Trophoblast cell (in vitro differentiated cells and primary cell): ENCODE results near the gene ZNF608.

Experiments used
- DNase-seq, 2 donors: peaks; one replicate each; pipeline ENCODE4 v3.0.0-alpha.2; 2016
- H2AFZ ChIP-seq: 2 replicates; pipeline ENCODE4 v1.6.1; 2013; ENCODE audit warnings: low read length, moderate library complexity, mild to moderate bottlenecking; ENCODE audit not compliant: insufficient read depth, poor library complexity
- H2AK5ac ChIP-seq: 2 replicates; pipeline ENCODE4 v1.6.1; 2013; ENCODE audit warnings: mild to moderate bottlenecking, low read length
- H2BK120ac ChIP-seq: 2 replicates; pipeline ENCODE4 v1.6.1; 2013; ENCODE audit warnings: low read length, mild to moderate bottlenecking, moderate library complexity; ENCODE audit not compliant: insufficient read depth, poor library complexity
- H2BK12ac ChIP-seq: 2 replicates; pipeline ENCODE4 v1.6.1; 2013; ENCODE audit warnings: mild to moderate bottlenecking, low read length, moderate library complexity
- H2BK5ac ChIP-seq: 2 replicates; pipeline ENCODE4 v1.6.1; 2013; ENCODE audit warnings: low read length, low read depth, moderate library complexity, mild to moderate bottlenecking; ENCODE audit not compliant: poor library complexity
- H3K14ac ChIP-seq: 2 replicates; pipeline ENCODE4 v1.6.1; 2013; ENCODE audit warnings: mild to moderate bottlenecking, low read length
- H3K18ac ChIP-seq: 2 replicates; pipeline ENCODE4 v1.6.1; 2013; ENCODE audit warnings: mild to moderate bottlenecking, low read length
- H3K23ac ChIP-seq: 2 replicates; pipeline ENCODE4 v1.6.1; 2013; ENCODE audit warnings: low read length
- H3K27ac ChIP-seq: 2 replicates; pipeline ENCODE4 v1.5.1; 2013; ENCODE audit warnings: low read depth, mild to moderate bottlenecking, inconsistent platforms, low read length, moderate library complexity
- H3K27me3 ChIP-seq: 2 replicates; pipeline ENCODE4 v1.6.1; 2013; ENCODE audit warnings: inconsistent platforms, mild to moderate bottlenecking, low read length, moderate library complexity; ENCODE audit not compliant: insufficient read depth
- H3K36me3 ChIP-seq, 2 experiments: 1 replicate in 1 of 2; 2 replicates in 1 of 2; pipeline ENCODE4 v1.6.1; 2013; ENCODE audit warnings: low read length in 2 of 2, mild to moderate bottlenecking in 2 of 2, moderate library complexity in 1 of 2; ENCODE audit not compliant: insufficient read depth in 2 of 2, control insufficient read depth in 1 of 2
- H3K4ac ChIP-seq: 2 replicates; pipeline ENCODE4 v1.6.1; 2013; ENCODE audit warnings: low read depth, mild to moderate bottlenecking, low read length, moderate library complexity
- H3K4me1 ChIP-seq, 2 experiments: 1 replicate in 1 of 2; 2 replicates in 1 of 2; pipeline ENCODE4 v1.6.1; 2013; ENCODE audit warnings: low read length in 2 of 2, mild to moderate bottlenecking in 2 of 2, moderate library complexity in 1 of 2; ENCODE audit not compliant: insufficient read depth in 2 of 2, control insufficient read depth in 1 of 2
- H3K4me2 ChIP-seq: 2 replicates; pipeline ENCODE4 v1.6.1; 2013; ENCODE audit warnings: inconsistent platforms, mild to moderate bottlenecking, low read length, moderate library complexity
- H3K4me3 ChIP-seq: 2 replicates; pipeline ENCODE4 v1.5.1; 2013; ENCODE audit warnings: mild to moderate bottlenecking, low read depth, low read length, inconsistent platforms
- H3K79me1 ChIP-seq: one replicate; pipeline ENCODE4 v1.6.1; 2013; ENCODE audit warnings: low read length
- H3K79me2 ChIP-seq: 2 replicates; pipeline ENCODE4 v1.6.1; 2013; ENCODE audit warnings: low read length, mild to moderate bottlenecking; ENCODE audit not compliant: control insufficient read depth, insufficient read depth, poor library complexity
- H3K9ac ChIP-seq: 2 replicates; pipeline ENCODE4 v1.6.1; 2013; ENCODE audit warnings: mild to moderate bottlenecking, low read length
- H3K9me3 ChIP-seq: 2 replicates; pipeline ENCODE4 v1.6.1; 2013; ENCODE audit warnings: low read depth, mild to moderate bottlenecking, control low read depth, inconsistent platforms, low read length; ENCODE audit not compliant: insufficient read depth
- H4K12ac ChIP-seq: 2 replicates; pipeline ENCODE4 v1.6.1; 2013; ENCODE audit warnings: low read depth, mild to moderate bottlenecking, low read length, moderate library complexity
- H4K8ac ChIP-seq: 2 replicates; pipeline ENCODE4 v1.6.1; 2013; ENCODE audit warnings: low read depth, mild to moderate bottlenecking, low read length, moderate library complexity
- H4K91ac ChIP-seq: one replicate; pipeline ENCODE4 v1.6.1; 2013; ENCODE audit warnings: low read depth, mild to moderate bottlenecking, low read length, moderate library complexity
- WGBS: extraction: QIAGEN DNeasy Blood & Tissue Kit; methylation state at CpG from one replicate; pipeline ENCODE4 v1.1.7; 2013; ENCODE audit warnings: missing lambda C conversion rate; ENCODE audit not compliant: insufficient read length, insufficient coverage; ENCODE audit errors: extremely low coverage; 5-methylcytosine and 5-hydroxymethylcytosine counted together

ZNF608 gene

DNA sequence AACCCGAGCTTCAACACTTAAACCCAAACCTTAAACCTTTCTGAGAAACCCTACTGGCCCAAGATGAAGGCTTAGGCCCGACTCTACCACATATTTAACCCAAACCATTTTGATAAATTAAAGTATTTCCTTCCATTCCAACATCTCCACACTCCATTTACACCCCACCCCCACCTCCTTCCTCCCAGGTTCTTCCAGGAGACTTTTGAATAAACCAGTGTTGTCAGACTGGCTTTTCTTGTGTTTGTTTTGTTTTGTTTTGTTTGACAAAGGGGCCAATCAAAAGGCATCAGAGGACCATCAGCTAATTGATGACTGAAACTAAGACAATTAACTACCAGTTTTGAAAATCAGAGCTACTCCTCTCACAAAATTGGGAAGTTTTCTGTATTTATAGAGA, 4.6 kb upstream of the ZNF608 start:
- Histone ChIP-seq H3K27me3 (no peaks in the 10 kb centered on the region), H3K9me3 (no peaks in the 10 kb centered on the region), H2BK120ac (no peak overlapping the region), H3K4me3 (no peak overlapping the region), H2AK5ac (no peak overlapping the region), H3K18ac (no peak overlapping the region), H2AFZ (no peak overlapping the region), H3K14ac (no peak overlapping the region), H3K27ac (no peak overlapping the region), H4K12ac (no peak overlapping the region), H3K4me1 (peaks cover 0 to 2% of the 10 kb centered on the region in 2 experiments), H4K8ac (no peak overlapping the region), H3K9ac (no peak overlapping the region), H3K79me1 (peaks cover 15% of the 10 kb centered on the region), H2BK5ac (no peak overlapping the region), H3K4ac (no peak overlapping the region), H2BK12ac (no peak overlapping the region), H3K23ac (no peak overlapping the region), H4K91ac (no peak overlapping the region), H3K4me2 (no peak overlapping the region), H3K79me2 (peaks cover 3% of the 10 kb centered on the region), H3K36me3 (no peaks in the 10 kb centered on the region)
- WGBS = no CpG with 5 or more reads among the region's 2 CpGs
- DNase-seq = no peak

- no CpG with 5 or more reads among the region's 25 CpGs for WGBS
- H3K79me2 ChIP-seq = peaks cover 7% of the 10 kb centered on the region
- H3K27me3 ChIP-seq = no peaks in the 10 kb centered on the region
- H2AK5ac ChIP-seq = no peak overlapping the region
- H4K12ac ChIP-seq = peak overlapping the region; percentile 87
- peak overlapping the region; percentile 83 for H2BK5ac ChIP-seq
- DNase-seq = peak; percentile 77 to 85
- peak overlapping the region; percentile 80 for H3K4ac ChIP-seq
- H4K8ac ChIP-seq = peak overlapping the region; percentile 88
- peak overlapping the region; percentile 88 for H3K27ac ChIP-seq
- H4K91ac ChIP-seq = peak overlapping the region; percentile 73
- peak overlapping the region; percentile 74 for H2AFZ ChIP-seq
- peak overlapping the region; percentile 61 for H3K4me3 ChIP-seq
- H3K79me1 ChIP-seq = peaks cover 20% of the 10 kb centered on the region
- peak overlapping the region; percentile 67 for H3K18ac ChIP-seq
- H3K9ac ChIP-seq = peak overlapping the region; percentile 57
- H3K9me3 ChIP-seq = no peaks in the 10 kb centered on the region
- H2BK120ac ChIP-seq = peak overlapping the region; percentile 63
- peaks cover 7 to 9% of the 10 kb centered on the region in 2 experiments for H3K4me1 ChIP-seq
- peak overlapping the region; percentile 62 for H3K14ac ChIP-seq
- no peak overlapping the region for H3K23ac ChIP-seq
- H3K36me3 ChIP-seq = peaks cover 0 to 4% of the 10 kb centered on the region in 2 experiments
- H3K4me2 ChIP-seq = peak overlapping the region; percentile 97
- H2BK12ac ChIP-seq = no peak overlapping the region
Observed at GRCh38 chr5:124748687-124749594, 2.5 kb upstream of the ZNF608 start.

DNA sequence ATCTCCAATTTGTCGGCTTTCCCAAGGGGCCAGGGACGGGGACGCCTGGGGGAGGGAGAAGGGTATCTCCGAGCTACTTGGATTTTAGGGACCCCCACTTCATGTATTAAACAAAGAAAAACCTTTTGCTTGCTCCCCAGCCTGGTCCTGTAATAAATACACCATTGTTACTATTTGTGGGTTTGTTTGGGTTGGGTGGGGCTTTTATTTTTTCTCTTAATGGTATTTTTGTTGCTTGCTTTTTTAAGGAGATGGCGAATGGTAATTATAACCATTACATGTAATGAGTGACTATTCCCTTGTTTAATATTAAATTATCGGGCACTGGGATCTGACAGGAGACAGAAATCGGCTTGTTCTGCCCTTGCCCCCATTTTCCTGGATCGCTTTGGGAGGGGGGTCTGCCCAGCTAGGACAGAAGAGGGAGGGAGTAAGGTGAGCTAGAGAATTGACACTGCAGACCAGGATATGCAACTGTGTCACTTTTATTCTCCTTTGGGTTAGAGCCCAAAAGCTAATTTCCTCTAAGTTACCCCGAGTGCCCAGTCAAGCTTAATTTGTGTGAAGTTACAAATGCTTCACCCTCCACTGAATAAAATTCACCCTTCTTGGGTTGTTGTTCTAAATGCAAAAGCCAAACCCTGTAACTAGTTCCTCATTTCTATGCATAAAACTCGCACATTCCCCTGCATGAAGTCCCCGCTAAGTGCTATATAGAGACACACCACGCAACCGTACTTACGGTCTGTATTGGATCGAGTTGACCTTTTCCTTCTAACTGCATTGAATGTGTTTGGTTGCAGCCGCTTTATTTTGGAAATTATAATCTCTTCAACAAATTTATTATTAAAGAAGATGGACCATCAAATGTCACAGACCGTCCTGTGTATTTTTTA, 1.6 kb upstream of the ZNF608 start:
- peak overlapping the region; percentile 97 for H3K4me2 ChIP-seq
- H2BK5ac ChIP-seq = peak overlapping the region; percentile 84
- H2AFZ ChIP-seq = peak overlapping the region; percentile 71
- peaks cover 10 to 13% of the 10 kb centered on the region in 2 experiments for H3K4me1 ChIP-seq
- peak overlapping the region; percentile 49 for H2BK120ac ChIP-seq
- H3K79me1 ChIP-seq = peaks cover 25% of the 10 kb centered on the region
- peak overlapping the region; percentile 92 for H4K91ac ChIP-seq
- H3K4ac ChIP-seq = peak overlapping the region; percentile 51
- H3K9me3 ChIP-seq = no peaks in the 10 kb centered on the region
- peak overlapping the region; percentile 65 for H3K4me3 ChIP-seq
- peaks cover 8% of the 10 kb centered on the region for H3K79me2 ChIP-seq
- H3K18ac ChIP-seq = peak overlapping the region; percentile 17
- WGBS = no CpG with 5 or more reads among the region's 17 CpGs
- peak overlapping the region; percentile 74 for H4K8ac ChIP-seq
- H3K9ac ChIP-seq = peak overlapping the region; percentile 90
- H4K12ac ChIP-seq = peak overlapping the region; percentile 51
- peak overlapping the region; percentile 94 for H3K14ac ChIP-seq
- H3K36me3 ChIP-seq = peaks cover 0 to 4% of the 10 kb centered on the region in 2 experiments
- DNase-seq = peak; percentile 6 to 47
- peak overlapping the region; percentile 90 for H3K27ac ChIP-seq
- H3K27me3 ChIP-seq = no peaks in the 10 kb centered on the region
- H3K23ac ChIP-seq = no peak overlapping the region
- peak overlapping the region; percentile 66 for H2BK12ac ChIP-seq
- H2AK5ac ChIP-seq = no peak overlapping the region
